Progenitor cell of endocrine pancreas (in vitro differentiated cells): ENCODE measurements around the gene CPT1B. TPM values are rescaled to one million over a fixed set of nuclear protein-coding genes. Genes with fewer than 3 reads are reported as not detected.

Source experiments
- DNase-seq: peaks from one replicate; pipeline ENCODE4 v3.0.0; 2021; ENCODE audit warnings: low spot score; ENCODE audit not compliant: unreplicated experiment
- H3K27ac Mint-ChIP-seq: 2 replicates; pipeline ENCODE4 v1.8.0; 2021; ENCODE audit warnings: mild to moderate bottlenecking, moderate library complexity, mixed read lengths
- H3K27me3 Mint-ChIP-seq: 2 replicates; pipeline ENCODE4 v1.8.0; 2021; ENCODE audit warnings: mixed read lengths
- H3K36me3 Mint-ChIP-seq: 2 replicates; pipeline ENCODE4 v1.8.0; 2022; ENCODE audit warnings: mixed read lengths; ENCODE audit not compliant: insufficient read depth
- H3K4me1 Mint-ChIP-seq: 2 replicates; pipeline ENCODE4 v1.8.0; 2021; ENCODE audit warnings: low read depth, mixed read lengths
- H3K4me3 Mint-ChIP-seq: 2 replicates; pipeline ENCODE4 v1.8.0; 2021; ENCODE audit warnings: low read depth, mild to moderate bottlenecking, moderate library complexity, mixed read lengths
- H3K9me3 Mint-ChIP-seq: 2 replicates; pipeline ENCODE4 v1.8.0; 2021; ENCODE audit warnings: low read depth, mixed read lengths
- total RNA-seq: library from RNA; stranded (reverse); gene quantifications from 2 replicates; pipeline ENCODE4 v1.2.1, GENCODE V29; 2021
- TF ChIP-seq, protein P1 (sequence below): fragments of 200-600 bp; sonication (generic); IDR thresholded peaks from one replicate; pipeline ENCODE4 v1.5.0; 2021; ENCODE audit warnings: antibody characterized with exemption, mild to moderate bottlenecking; ENCODE audit not compliant: unreplicated experiment

The CPT1B gene
- total RNA-seq, 1 donor from 2014 or later: 136 TPM

- Mint-ChIP-seq H3K9me3 (no peaks in the 10 kb centered on the region), H3K27me3 (peaks cover 53% of the 10 kb centered on the region), H3K27ac (no peak overlapping the region), H3K4me1 (no peaks in the 10 kb centered on the region), H3K36me3 (no peaks in the 10 kb centered on the region), H3K4me3 (no peak overlapping the region)
- no peak for DNase-seq
- TF ChIP-seq, protein P1, sequence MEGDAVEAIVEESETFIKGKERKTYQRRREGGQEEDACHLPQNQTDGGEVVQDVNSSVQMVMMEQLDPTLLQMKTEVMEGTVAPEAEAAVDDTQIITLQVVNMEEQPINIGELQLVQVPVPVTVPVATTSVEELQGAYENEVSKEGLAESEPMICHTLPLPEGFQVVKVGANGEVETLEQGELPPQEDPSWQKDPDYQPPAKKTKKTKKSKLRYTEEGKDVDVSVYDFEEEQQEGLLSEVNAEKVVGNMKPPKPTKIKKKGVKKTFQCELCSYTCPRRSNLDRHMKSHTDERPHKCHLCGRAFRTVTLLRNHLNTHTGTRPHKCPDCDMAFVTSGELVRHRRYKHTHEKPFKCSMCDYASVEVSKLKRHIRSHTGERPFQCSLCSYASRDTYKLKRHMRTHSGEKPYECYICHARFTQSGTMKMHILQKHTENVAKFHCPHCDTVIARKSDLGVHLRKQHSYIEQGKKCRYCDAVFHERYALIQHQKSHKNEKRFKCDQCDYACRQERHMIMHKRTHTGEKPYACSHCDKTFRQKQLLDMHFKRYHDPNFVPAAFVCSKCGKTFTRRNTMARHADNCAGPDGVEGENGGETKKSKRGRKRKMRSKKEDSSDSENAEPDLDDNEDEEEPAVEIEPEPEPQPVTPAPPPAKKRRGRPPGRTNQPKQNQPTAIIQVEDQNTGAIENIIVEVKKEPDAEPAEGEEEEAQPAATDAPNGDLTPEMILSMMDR: no peak
Observed at GRCh38 chr22:50607659-50608020, 29.4 kb upstream of the CPT1B start.

DNA sequence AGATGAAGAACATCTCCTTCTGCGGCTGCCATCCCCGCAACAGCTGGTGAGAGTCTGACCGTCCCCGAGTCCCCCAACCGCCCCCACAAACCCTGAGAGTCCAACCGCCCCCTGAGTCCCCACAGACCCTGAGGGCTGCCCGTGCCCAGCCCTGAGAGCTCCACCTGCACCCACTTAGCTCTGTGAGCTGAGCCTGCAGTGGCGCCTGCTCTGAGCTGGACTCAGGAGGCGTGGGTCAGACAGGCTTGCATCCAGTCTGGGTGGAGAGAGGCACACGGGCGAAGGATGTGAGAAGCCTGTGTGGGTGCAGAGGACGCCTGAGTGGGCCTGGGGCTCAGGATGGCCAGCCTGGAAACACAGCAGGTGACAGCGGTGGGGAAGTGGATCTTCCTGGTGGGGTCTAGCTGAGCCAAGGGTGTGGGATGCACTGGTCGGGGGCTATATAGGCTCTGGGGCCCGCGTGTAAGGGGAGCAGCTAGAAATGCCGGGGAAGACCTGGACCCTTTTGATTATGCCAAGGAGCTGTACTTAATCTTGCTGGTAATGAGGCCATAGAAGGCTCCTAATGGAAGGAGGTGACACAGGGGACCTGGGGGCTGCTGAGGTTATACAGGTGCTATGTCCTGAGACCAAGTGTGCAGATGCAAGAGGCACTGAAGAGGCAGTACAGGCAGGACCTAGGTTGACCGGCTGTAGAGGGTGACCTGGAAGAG, 28.9 kb upstream of the CPT1B start:
- no peaks in the 10 kb centered on the region for H3K4me1 Mint-ChIP-seq
- no peak overlapping the region for H3K4me3 Mint-ChIP-seq
- TF ChIP-seq, protein P1: no peak
- peaks cover 53% of the 10 kb centered on the region for H3K27me3 Mint-ChIP-seq
- DNase-seq: no peak
- H3K27ac Mint-ChIP-seq: no peak overlapping the region
- no peaks in the 10 kb centered on the region for H3K9me3 Mint-ChIP-seq
- H3K36me3 Mint-ChIP-seq: no peaks in the 10 kb centered on the region

DNA sequence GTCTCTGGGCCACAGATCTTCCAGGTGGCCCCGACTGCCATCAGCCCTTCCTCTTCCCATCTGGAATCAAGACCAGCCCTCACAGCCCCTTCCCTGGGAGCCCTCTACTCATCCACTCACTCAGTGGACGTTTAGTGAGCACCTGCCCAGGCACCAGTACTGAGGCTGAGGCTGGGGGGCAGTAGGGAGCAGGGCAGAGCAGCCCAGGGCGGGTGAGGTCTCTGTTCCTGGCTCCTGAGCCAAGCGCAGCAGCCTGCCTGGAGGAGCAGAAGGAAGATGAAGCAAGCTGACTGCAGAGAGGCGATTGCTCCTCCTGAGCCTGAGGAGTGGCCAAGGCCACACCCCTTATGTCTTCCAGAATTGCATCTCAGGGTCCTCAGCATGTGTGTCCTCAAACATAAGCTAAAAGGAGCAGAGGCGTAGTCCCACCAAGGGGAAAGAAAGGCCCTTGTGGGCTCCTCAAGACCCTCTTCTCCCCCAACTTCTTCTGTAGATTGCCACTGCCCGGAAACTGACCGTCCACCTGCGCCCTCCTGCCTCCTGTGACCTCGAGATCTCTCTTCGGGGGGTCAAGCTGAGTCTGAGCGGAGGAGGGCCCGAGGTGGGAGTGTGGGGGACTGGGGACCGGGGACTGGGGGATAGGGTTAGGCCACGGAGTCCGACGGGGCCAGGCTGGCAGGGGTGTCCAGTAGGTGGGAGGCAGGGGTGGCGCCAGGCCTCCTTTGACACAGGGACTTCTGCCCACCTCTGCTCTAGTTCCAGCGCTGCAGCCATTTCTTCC, 28.1 kb upstream of the CPT1B start:
- Mint-ChIP-seq H3K4me3 (no peak overlapping the region), H3K27me3 (peaks cover 54% of the 10 kb centered on the region), H3K9me3 (no peaks in the 10 kb centered on the region), H3K4me1 (peaks cover 1% of the 10 kb centered on the region), H3K27ac (no peak overlapping the region), H3K36me3 (no peaks in the 10 kb centered on the region)
- TF ChIP-seq, protein P1: no peak
- no peak for DNase-seq

GRCh38 chr22:50605613-50606074, 27.4 kb upstream of the CPT1B start:
- Mint-ChIP-seq H3K4me1 (peaks cover 1% of the 10 kb centered on the region), H3K9me3 (no peaks in the 10 kb centered on the region), H3K27ac (no peak overlapping the region), H3K36me3 (no peaks in the 10 kb centered on the region), H3K4me3 (no peak overlapping the region), H3K27me3 (peaks cover 51% of the 10 kb centered on the region)
- DNase-seq: no peak
- TF ChIP-seq, protein P1: no peak

- no peak for DNase-seq
- H3K4me1 Mint-ChIP-seq: peaks cover 1% of the 10 kb centered on the region
- peaks cover 47% of the 10 kb centered on the region for H3K27me3 Mint-ChIP-seq
- no peak overlapping the region for H3K4me3 Mint-ChIP-seq
- TF ChIP-seq, protein P1: no peak
- no peaks in the 10 kb centered on the region for H3K36me3 Mint-ChIP-seq
- no peak overlapping the region for H3K27ac Mint-ChIP-seq
- no peaks in the 10 kb centered on the region for H3K9me3 Mint-ChIP-seq
Observed at GRCh38 chr22:50605002-50605612, 26.9 kb upstream of the CPT1B start.
